ENCODE results near the gene CLRN1. TPM values are rescaled to one million over a fixed set of nuclear protein-coding genes. Genes with fewer than 3 reads are reported as not detected.

CLRN1 gene
- total RNA-seq, 1 experiment from 2014 or later = not detected

DNA sequence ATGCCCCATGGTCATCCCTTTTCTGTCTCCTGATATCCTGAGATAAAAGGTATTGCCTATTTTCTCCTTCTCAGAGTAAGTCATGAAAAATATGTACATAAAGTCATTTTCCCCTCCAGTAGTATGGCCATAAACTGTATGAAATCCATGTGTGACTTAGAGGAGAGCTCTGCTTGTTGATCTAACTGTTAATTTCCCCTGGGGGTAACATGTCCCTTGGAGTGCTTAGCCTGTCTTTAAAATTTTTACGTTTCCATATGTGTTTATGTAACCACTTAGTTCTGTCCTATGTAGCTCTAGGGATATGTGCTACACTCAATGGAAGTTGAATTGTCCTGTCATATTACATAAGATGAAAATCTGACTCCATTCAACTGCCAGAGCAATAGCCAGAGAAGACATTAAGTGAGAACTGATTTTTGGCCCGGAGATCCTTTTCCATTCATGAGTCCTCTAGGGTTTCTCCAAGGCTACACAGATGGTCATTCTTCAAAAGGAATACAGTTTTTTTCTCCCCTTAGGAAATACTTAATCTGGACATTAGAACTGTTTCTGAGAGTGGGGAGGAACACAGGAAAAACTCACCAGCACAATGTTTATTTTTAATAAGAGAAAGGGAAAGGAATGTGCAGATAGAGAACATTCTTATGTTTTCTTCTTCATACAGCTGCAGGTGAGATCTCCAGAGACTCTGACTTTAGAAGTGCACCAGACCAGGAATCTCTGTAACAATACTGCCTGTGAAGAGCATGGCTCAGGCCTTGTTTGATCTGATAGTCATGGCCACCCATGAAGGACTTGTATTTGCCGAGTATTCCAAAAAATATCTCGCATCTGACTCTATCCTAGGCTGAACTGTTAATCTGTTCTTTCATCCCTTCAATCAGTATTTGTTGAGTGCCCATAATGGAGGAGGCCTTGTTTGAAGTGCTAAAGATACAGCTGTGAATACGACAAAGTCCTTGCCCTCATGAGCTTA is 29.8 kb upstream of the CLRN1 start:
- intact Hi-C loops (cut with micrococcal nuclease; ENCODE audit: unreplicated experiment) = no loop called here
- Mint-ChIP-seq H3K4me1 (ENCODE audit: low read depth, unreplicated experiment) (peaks cover 8% of the 10 kb centered on the region), H3K27ac (ENCODE audit: unreplicated experiment) (no peak overlapping the region), H3K9me3 (ENCODE audit: low read depth, unreplicated experiment) (peaks cover 2% of the 10 kb centered on the region), H3K27me3 (ENCODE audit: unreplicated experiment) (peaks cover 42% of the 10 kb centered on the region), H3K4me3 (ENCODE audit: low read depth, unreplicated experiment) (no peak overlapping the region), H3K36me3 (ENCODE audit: insufficient read depth, unreplicated experiment) (no peaks in the 10 kb centered on the region)
- no TSS peak for BruUV-seq (replicated peaks)
- no peak for DNase-seq
- TF ChIP-seq, protein P1, sequence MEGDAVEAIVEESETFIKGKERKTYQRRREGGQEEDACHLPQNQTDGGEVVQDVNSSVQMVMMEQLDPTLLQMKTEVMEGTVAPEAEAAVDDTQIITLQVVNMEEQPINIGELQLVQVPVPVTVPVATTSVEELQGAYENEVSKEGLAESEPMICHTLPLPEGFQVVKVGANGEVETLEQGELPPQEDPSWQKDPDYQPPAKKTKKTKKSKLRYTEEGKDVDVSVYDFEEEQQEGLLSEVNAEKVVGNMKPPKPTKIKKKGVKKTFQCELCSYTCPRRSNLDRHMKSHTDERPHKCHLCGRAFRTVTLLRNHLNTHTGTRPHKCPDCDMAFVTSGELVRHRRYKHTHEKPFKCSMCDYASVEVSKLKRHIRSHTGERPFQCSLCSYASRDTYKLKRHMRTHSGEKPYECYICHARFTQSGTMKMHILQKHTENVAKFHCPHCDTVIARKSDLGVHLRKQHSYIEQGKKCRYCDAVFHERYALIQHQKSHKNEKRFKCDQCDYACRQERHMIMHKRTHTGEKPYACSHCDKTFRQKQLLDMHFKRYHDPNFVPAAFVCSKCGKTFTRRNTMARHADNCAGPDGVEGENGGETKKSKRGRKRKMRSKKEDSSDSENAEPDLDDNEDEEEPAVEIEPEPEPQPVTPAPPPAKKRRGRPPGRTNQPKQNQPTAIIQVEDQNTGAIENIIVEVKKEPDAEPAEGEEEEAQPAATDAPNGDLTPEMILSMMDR (IDR thresholded peaks at IDR 0.05; ENCODE audit: unreplicated experiment) = no peak
- CTCF ChIA-PET = interaction anchor here (1.8 kb wide), 1 partner anchor 14 kb away, joined by 3 read pairs; no protein-coding TSS in a partner anchor

DNA sequence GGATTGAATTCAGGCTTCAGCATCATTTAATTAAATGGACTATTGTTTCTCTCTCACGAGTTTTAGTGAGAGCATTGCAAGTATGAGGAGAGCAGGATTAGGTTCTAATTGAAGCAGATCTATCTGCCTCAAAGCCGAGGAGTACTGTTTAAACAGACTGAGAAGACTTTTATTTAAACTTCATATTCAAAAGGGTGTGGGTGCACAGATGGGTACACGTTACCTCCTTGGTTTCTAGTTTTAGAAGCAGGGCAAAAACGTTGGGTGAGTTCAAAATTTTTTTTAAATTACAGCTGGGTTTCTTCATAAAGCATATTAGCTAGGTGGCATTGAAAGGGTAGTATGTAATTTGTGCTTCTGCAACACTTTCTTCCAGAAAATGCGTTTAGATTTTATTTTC is 26.5 kb upstream of the CLRN1 start:
- H3K27me3 Mint-ChIP-seq (ENCODE audit: unreplicated experiment) = peaks cover 45% of the 10 kb centered on the region
- TF ChIP-seq, protein P1 (IDR thresholded peaks at IDR 0.05; ENCODE audit: unreplicated experiment) = no peak
- H3K36me3 Mint-ChIP-seq (ENCODE audit: insufficient read depth, unreplicated experiment) = no peaks in the 10 kb centered on the region
- peaks cover 2% of the 10 kb centered on the region for H3K9me3 Mint-ChIP-seq (ENCODE audit: low read depth, unreplicated experiment)
- DNase-seq = no peak
- no TSS peak for BruUV-seq (replicated peaks)
- H3K4me1 Mint-ChIP-seq (ENCODE audit: low read depth, unreplicated experiment) = peaks cover 8% of the 10 kb centered on the region
- CTCF ChIA-PET = interaction anchor here (0.5 kb wide), 1 partner anchor 46 kb away, joined by 3 read pairs; no protein-coding TSS in a partner anchor
- intact Hi-C loops (cut with micrococcal nuclease; ENCODE audit: unreplicated experiment) = no loop called here
- no peak overlapping the region for H3K4me3 Mint-ChIP-seq (ENCODE audit: low read depth, unreplicated experiment)
- no peak overlapping the region for H3K27ac Mint-ChIP-seq (ENCODE audit: unreplicated experiment)

DNA sequence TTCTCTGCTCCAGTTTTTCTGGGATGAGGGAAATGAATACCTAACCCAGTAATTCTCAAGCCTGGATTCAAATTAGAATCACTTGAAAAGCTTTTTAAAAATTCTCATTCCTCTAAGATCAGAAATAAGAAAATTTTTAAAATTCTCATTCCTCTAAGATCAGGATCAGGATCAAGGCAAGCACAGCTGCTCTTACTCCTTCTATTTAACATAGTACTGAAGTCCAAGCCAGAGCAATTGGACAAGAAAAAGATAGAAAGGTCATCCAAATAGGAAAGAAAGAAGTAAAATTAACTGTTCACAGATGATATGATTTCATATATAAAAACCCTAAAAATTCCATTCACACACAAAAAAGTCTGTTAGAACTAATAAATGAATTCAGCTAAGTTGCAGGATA is 24.2 kb upstream of the CLRN1 start:
- no peak overlapping the region for H3K27ac Mint-ChIP-seq (ENCODE audit: unreplicated experiment)
- no peaks in the 10 kb centered on the region for H3K36me3 Mint-ChIP-seq (ENCODE audit: insufficient read depth, unreplicated experiment)
- intact Hi-C loops (cut with micrococcal nuclease; ENCODE audit: unreplicated experiment) = no loop called here
- peaks cover 2% of the 10 kb centered on the region for H3K9me3 Mint-ChIP-seq (ENCODE audit: low read depth, unreplicated experiment)
- CTCF ChIA-PET = interaction anchor here (0.7 kb wide), 1 partner anchor 147 kb away, joined by 5 read pairs; no protein-coding TSS in a partner anchor
- no peaks in the 10 kb centered on the region for H3K4me1 Mint-ChIP-seq (ENCODE audit: low read depth, unreplicated experiment)
- TF ChIP-seq, protein P1 (IDR thresholded peaks at IDR 0.05; ENCODE audit: unreplicated experiment) = no peak
- H3K4me3 Mint-ChIP-seq (ENCODE audit: low read depth, unreplicated experiment) = no peak overlapping the region
- H3K27me3 Mint-ChIP-seq (ENCODE audit: unreplicated experiment) = peaks cover 67% of the 10 kb centered on the region
- no peak for DNase-seq
- BruUV-seq (replicated peaks) = no TSS peak

DNA sequence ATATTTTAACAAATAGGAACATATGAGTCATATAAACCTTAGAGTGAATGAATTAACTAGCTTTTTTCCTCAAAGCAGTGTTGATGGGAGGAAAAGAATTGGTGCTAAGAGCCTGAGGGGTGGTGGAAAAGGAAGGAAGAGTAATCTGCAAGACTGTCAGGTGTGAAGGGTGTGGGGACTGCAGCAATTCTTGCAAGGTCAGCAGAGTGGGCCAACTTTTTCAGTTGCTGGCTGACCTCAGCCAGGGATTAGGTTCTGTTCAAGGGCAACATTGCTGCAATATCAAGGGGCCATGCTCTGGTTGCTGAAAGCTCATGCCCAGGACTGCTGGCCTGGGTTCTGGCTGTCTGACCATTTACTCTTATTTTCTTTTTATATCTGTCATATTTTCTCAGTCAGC is 23.0 kb upstream of the CLRN1 start:
- no peak for DNase-seq
- CTCF ChIA-PET = no interaction called here
- Mint-ChIP-seq H3K9me3 (ENCODE audit: low read depth, unreplicated experiment) (peaks cover 2% of the 10 kb centered on the region), H3K27ac (ENCODE audit: unreplicated experiment) (no peak overlapping the region), H3K36me3 (ENCODE audit: insufficient read depth, unreplicated experiment) (no peaks in the 10 kb centered on the region), H3K4me3 (ENCODE audit: low read depth, unreplicated experiment) (no peak overlapping the region), H3K27me3 (ENCODE audit: unreplicated experiment) (peaks cover 76% of the 10 kb centered on the region), H3K4me1 (ENCODE audit: low read depth, unreplicated experiment) (no peaks in the 10 kb centered on the region)
- intact Hi-C loops (cut with micrococcal nuclease; ENCODE audit: unreplicated experiment) = no loop called here
- TF ChIP-seq, protein P1 (IDR thresholded peaks at IDR 0.05; ENCODE audit: unreplicated experiment) = no peak
- BruUV-seq (replicated peaks) = no TSS peak
